HepG2 (cell line): ENCODE results near the gene MIOS.

Experiments
- ARID3A ChIP-seq: IDR thresholded peaks from 2 replicates; pipeline ENCODE4 v1.6.1; 2012; ENCODE audit warnings: low read depth, low read length, improper control_type of control experiment
- POLR2A ChIP-seq, 2 experiments: IDR thresholded peaks; 2 replicates each; pipeline ENCODE4 v1.6.1; 2011; ENCODE audit warnings: low read depth in 2 of 2, low read length in 2 of 2, mild to moderate bottlenecking in 1 of 2, moderate library complexity in 1 of 2; ENCODE audit not compliant: insufficient read depth in 1 of 2
- RNF2 ChIP-seq: fragments of 450-650 bp; conservative IDR thresholded peaks from 2 replicates; pipeline ENCODE4 v1.6.1; 2016; ENCODE audit warnings: low read depth

- TF ChIP-seq POLR2A (IDR thresholded peaks at IDR 0.05; ENCODE audit: insufficient read depth in 1 of 2, low read depth in 2 of 2, low read length in 2 of 2) (no peak), ARID3A (no peak), RNF2 (no peak)
Observed at GRCh38 chr7:7652798-7653540, 86.3 kb downstream of the MIOS start.
